ENCODE data around the gene STX2.
"Not testable (repeated sequence)": the region's sequence is repeated elsewhere in the genome, so short reads cannot be mapped to it uniquely, and the experiment has no call there.

The STX2 gene

DNA sequence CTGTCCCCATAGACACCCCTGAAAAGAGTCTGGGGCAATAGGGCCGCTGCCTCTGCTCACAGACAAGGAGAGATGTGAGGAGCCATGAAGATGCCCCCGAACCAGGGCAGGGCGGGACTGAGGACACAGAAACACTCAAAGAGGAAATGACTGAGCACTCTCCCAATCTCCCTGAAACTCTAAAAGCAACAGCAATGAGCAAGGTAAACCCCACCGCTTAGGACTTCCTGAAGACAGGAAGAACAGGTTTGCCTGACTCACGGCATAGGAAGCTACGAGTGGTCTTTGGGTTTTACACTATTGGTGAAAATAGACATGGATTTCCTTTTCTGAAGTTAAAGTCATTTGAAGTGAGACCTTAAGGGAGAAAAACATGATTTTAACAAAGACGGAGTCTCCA is 32.5 kb downstream of the STX2 start:
- no peak for DNase-seq (ENCODE audit: low read depth, low spot score)
- peak overlapping the region; percentile 57 for H3K27ac ChIP-seq

GRCh38 chr12:130805635-130806034 is 33.4 kb downstream of the STX2 start:
- H3K27ac ChIP-seq = no peak overlapping the region
- DNase-seq (ENCODE audit: low read depth, low spot score) = no peak

- H3K27ac ChIP-seq = no peak overlapping the region
- DNase-seq (ENCODE audit: low read depth, low spot score) = no peak
Measured at GRCh38 chr12:130804216-130804615, 34.8 kb downstream of the STX2 start.

GRCh38 chr12:130803702-130804101 is 35.3 kb downstream of the STX2 start:
- DNase-seq (ENCODE audit: low read depth, low spot score) = no peak
- H3K27ac ChIP-seq = no peak overlapping the region

DNA sequence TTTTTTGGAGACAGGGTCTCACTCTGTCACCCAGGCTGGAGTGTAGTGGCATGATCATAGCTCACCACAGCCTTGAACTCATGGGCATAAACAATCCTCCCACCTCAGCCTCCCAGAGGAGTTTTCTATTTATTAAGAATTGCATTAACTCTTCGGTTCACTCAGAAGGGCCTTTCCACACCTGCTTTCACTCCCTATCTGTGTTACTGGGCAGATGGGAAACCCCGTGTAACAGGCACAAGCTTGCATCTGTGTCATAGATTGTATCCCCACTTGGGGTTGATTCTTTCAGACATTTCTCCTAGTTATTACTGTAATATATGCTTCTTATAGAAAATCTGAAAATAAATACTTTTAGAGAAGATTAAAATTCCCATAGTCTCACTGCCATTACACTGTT is 38.7 kb downstream of the STX2 start:
- no peak for DNase-seq (ENCODE audit: low read depth, low spot score)

GRCh38 chr12:130799051-130799450 is 40.0 kb downstream of the STX2 start:
- peak; percentile 58 for DNase-seq (ENCODE audit: low read depth, low spot score)

More for the DNA sequence above, 38.7 kb downstream of the STX2 start:
- H3K27ac ChIP-seq = no peak overlapping the region

DNA sequence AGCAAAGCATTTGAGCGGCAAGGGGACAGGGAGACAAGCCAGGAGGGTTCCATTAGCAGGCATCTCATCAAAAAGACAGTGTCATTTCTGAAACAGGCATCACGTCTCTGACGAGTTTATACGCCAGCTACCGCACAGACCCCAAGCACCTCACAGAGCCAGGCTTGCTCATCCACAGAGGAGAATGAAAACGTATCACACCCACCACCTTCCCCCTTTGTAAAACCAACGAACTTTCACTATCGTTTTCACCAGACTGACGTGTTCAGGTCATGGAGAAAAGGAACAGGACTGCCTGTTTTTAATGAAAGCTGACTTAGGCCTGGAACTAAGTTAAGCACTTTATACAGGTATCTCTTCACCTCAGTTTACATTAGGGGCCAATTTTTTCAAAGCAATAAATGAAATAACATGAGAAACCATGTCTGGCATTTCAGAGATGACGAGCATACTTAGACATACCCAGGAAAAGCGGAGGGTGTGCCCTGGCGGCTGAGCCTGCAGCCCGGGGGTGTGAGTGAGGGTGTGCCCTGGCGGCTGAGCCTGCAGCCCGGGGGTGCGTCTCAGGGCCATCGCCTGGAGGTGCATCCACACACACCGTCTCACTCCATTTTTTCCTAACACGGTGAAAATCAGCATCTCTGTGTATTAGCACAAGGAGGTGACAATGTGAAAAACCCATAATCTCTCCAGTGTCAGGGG is 41.9 kb downstream of the STX2 start:
- no peak for DNase-seq (ENCODE audit: low read depth, low spot score)
- no peak overlapping the region for H3K27ac ChIP-seq

More at GRCh38 chr12:130799051-130799450, 40.0 kb downstream of the STX2 start:
- peak overlapping the region; percentile 64 for H3K27ac ChIP-seq

- DNase-seq (ENCODE audit: low read depth, low spot score) = no peak
Measured at GRCh38 chr12:130795906-130796305, 43.1 kb downstream of the STX2 start.

DNA sequence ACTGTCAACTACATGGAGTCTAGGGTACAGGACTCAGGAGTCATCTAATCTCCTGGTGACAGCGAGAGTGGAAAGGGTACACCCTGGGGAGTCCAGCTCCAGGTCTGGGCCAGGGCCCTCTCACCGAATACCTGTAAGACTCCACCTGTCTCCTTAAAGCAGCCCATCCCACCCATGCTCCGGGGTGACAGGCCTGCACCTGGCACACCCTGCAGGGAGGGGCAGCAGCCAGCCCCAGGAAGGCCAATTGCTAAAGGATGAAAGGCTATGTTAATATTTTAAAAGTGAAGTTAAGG is 45.5 kb downstream of the STX2 start:
- no peak overlapping the region for H3K27ac ChIP-seq
- no peak for DNase-seq (ENCODE audit: low read depth, low spot score)

More at GRCh38 chr12:130795906-130796305, 43.1 kb downstream of the STX2 start:
- H3K27ac ChIP-seq = no peak overlapping the region

DNA sequence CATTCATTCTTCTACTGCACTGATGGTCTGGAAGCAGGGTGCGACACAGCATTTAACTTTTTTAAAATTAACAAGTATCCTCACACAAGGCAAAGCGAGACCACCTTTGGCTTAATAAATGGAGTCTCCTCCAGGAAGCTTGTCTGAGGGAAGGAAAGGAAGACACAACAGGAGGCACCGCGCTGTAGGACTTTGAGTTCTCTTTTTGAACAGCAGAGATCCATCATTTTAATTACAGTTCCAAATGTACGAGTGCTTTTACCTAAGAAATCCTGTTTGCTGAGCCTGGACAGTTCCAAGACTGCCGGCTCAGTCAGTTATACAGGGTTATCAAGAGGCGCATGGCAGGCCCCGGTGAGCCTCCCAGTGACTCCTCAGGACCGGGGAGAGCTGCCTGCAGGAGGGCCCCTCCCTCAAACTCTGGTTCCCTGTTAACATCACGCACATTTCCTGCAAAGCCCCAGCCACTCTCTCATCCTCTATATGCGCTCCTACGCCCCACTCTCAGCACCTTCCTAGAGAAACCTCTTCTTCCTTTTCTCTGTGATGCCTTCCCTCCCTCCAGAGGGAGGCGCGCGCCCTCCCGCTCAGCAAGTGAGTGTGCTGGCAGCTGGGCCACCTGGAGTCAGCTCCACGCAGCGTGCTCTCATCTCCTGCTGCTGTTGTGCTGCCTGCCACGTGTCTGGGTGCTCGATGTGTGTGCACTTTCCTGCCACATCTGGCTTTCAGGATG is 46.1 kb downstream of the STX2 start:
- H3K27ac ChIP-seq = no peak overlapping the region
- no peak for DNase-seq (ENCODE audit: low read depth, low spot score)

DNA sequence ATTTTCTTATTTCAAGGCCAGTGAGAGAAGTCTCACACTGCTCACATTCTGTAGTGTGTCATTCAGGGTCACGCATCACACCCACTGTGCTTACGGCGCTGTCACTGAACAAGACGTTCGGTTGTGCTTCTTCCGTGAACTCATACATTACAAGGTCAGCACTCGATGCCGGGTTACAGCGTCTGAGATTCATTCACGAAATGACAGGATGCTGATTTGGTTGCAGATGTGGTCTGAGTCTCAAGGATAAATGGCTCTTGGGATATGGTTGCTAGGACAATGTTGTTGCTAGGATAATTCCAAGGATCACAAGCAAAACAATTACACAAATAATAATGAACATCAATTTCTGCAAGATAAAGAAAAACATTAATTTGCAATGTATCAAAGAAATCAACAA is 47.4 kb downstream of the STX2 start:
- no peak for DNase-seq (ENCODE audit: low read depth, low spot score)
- no peak overlapping the region for H3K27ac ChIP-seq

GRCh38 chr12:130788515-130788914 is 50.5 kb downstream of the STX2 start:
- DNase-seq (ENCODE audit: low read depth, low spot score) = no peak
- no peak overlapping the region for H3K27ac ChIP-seq

GRCh38 chr12:130787445-130788410 is 51.3 kb downstream of the STX2 start:
- DNase-seq (ENCODE audit: low read depth, low spot score) = no peak
- no peak overlapping the region for H3K27ac ChIP-seq

- no peak overlapping the region for H3K27ac ChIP-seq
- DNase-seq (ENCODE audit: low read depth, low spot score) = no peak
Measured at GRCh38 chr12:130787041-130787440, 52.0 kb downstream of the STX2 start.

- no peak for DNase-seq (ENCODE audit: low read depth, low spot score)
- no peak overlapping the region for H3K27ac ChIP-seq
Measured at GRCh38 chr12:130783110-130783715, 55.8 kb downstream of the STX2 start.

GRCh38 chr12:130782245-130782644 is 56.8 kb downstream of the STX2 start:
- not testable (repeated sequence) for DNase-seq (ENCODE audit: low read depth, low spot score); H3K27ac ChIP-seq

DNA sequence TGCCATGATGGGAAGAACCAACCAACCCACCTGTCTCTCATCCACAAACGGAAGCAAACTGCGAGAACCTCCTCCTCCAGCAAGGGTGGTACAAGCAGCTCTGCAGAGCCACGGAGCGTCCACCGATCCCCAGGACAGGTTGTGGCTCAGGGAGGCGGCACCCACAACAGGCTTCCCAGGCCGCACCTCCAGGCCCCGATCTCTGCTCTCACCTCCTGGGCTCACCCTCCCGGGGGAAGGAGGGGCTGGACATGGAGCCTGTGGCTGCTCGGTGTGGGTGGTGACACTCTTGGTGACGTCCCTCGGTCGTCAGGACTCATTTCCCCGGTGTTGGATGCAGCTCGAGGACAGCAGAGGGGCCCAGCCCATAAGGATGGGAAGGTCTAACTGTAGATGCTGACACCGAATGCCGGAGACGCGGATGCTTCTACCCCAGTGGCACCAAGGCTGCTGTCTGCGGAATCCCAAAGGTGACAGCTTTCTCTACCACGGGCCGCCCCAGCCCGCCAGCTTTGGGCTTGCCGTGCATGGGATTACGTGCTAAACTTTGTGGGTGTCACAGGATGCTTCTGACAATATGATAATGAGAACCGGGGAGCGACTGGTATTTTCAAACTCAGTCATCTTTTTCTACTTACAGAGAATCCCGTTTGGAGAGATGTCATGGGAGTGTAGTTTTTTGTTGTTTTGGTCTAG is 58.0 kb downstream of the STX2 start:
- DNase-seq (ENCODE audit: low read depth, low spot score) = no peak
- no peak overlapping the region for H3K27ac ChIP-seq

GRCh38 chr12:130780325-130780724 is 58.7 kb downstream of the STX2 start:
- DNase-seq (ENCODE audit: low read depth, low spot score) = no peak
- no peak overlapping the region for H3K27ac ChIP-seq

GRCh38 chr12:130778776-130779175 is 60.3 kb downstream of the STX2 start:
- no peak overlapping the region for H3K27ac ChIP-seq
- DNase-seq (ENCODE audit: low read depth, low spot score) = no peak

DNA sequence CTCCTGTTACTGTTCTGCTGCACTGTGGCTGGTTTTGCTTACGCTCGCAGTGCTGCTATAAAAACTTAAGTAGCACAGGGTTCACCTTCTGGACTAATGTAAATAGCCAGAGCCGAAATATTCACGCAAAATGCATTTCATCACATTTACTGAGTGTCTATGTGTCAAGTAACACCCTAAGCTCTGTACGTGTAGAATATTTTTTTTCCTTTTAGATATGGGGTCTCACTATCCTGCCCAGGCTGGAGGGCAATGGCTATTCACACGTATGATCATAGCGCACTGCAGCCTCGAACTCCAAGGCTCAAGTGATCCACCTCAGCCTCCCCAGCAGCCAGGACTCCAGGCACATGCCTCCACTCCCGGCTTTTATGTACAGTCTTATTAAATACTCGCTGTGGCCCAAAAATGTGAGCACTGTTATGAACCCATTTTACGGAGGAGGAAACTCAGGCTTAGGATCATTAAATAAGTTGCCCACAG is 62.2 kb downstream of the STX2 start:
- H3K27ac ChIP-seq = no peak overlapping the region
- no peak for DNase-seq (ENCODE audit: low read depth, low spot score)
